ENCODE data around the gene ERC1.
A peak's percentile ranks its signal among the peaks of the same experiment; 100 is the strongest.
"Not testable (repeated sequence)": the region's sequence is repeated elsewhere in the genome, so short reads cannot be mapped to it uniquely, and the experiment has no call there.

The ERC1 gene

GRCh38 chr12:1083151-1083888 lies 92.3 kb downstream of the ERC1 start:
- DNase-seq = no peak

GRCh38 chr12:1083889-1084262 lies 92.9 kb downstream of the ERC1 start:
- DNase-seq = no peak

GRCh38 chr12:1091350-1091749 lies 100.3 kb downstream of the ERC1 start:
- DNase-seq = no peak

GRCh38 chr12:1093166-1093751 lies 102.2 kb downstream of the ERC1 start:
- peak; percentile 34 for DNase-seq

- DNase-seq = no peak
Measured at GRCh38 chr12:1094714-1095113, 103.7 kb downstream of the ERC1 start.

GRCh38 chr12:1099158-1099557 lies 108.1 kb downstream of the ERC1 start:
- no peak for DNase-seq

- DNase-seq = not testable (repeated sequence)
Measured at GRCh38 chr12:1099618-1100017, 108.6 kb downstream of the ERC1 start.

GRCh38 chr12:1102115-1102514 lies 111.1 kb downstream of the ERC1 start:
- no peak for DNase-seq

- no peak for DNase-seq
Measured at GRCh38 chr12:1102791-1103450, 111.9 kb downstream of the ERC1 start.

GRCh38 chr12:1103632-1104031 lies 112.6 kb downstream of the ERC1 start:
- DNase-seq = no peak

GRCh38 chr12:1104088-1104800 lies 113.2 kb downstream of the ERC1 start:
- DNase-seq = no peak

GRCh38 chr12:1107669-1108068 lies 116.6 kb downstream of the ERC1 start:
- no peak for DNase-seq

- DNase-seq = no peak
Measured at GRCh38 chr12:1108276-1108675, 117.3 kb downstream of the ERC1 start.

- no peak for DNase-seq
Measured at GRCh38 chr12:1115484-1116231, 124.6 kb downstream of the ERC1 start.

- DNase-seq = no peak
Measured at GRCh38 chr12:1117371-1117770, 126.3 kb downstream of the ERC1 start.

- peak; percentile 75 for DNase-seq
Measured at GRCh38 chr12:1117970-1118563, 127.0 kb downstream of the ERC1 start.

GRCh38 chr12:1122786-1123185 lies 131.8 kb downstream of the ERC1 start:
- peak; percentile 68 for DNase-seq

- DNase-seq = no peak
Measured at GRCh38 chr12:1126091-1126490, 135.1 kb downstream of the ERC1 start.

- no peak for DNase-seq
Measured at GRCh38 chr12:1127021-1127420, 136.0 kb downstream of the ERC1 start.

GRCh38 chr12:1130164-1130563 lies 139.1 kb downstream of the ERC1 start:
- DNase-seq = peak; percentile 7

- no peak for DNase-seq
Measured at GRCh38 chr12:1130571-1130970, 139.5 kb downstream of the ERC1 start.

- no peak for DNase-seq
Measured at GRCh38 chr12:1131811-1132224, 140.8 kb downstream of the ERC1 start.

Data from CD4-positive, alpha-beta T cell treated with Interleukin-17A for 4 hours (primary cell).